ENCODE data around the gene HNRNPC. TPM values are rescaled to one million over a fixed set of nuclear protein-coding genes. Genes with fewer than 3 reads are reported as not detected.

Gene HNRNPC
- total and polyA plus RNA-seq, 9 of the 15 experiments (the other 6 are each of a cell fraction or from before 2014, with no cell fraction given) = 679 to 1,557 (median 1,191) TPM

DNA sequence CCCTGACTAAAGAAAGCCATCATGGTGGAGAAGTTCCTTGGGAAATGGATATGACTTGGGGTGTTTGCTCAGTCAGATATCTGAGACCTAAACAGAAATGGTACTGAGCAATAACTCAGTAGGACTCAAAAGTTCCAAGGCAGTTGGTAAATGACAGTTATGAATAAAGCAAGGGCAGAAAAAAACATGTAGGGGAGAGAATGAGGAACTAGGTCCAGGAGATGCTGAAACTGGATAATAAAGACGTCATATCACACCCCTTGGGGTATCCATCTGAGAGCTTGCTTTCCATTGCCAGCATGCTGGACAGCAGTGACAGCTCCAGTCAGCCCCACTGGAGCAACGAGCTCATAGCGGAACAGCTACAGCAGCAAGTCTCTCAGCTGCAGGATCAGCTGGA lies 48.2 kb upstream of the HNRNPC start (continued):
- no peak for TF ChIP-seq SRSF3 (IDR thresholded peaks at IDR 0.05; ENCODE audit: insufficient read depth, low read length)
- TF ChIP-seq, protein P1, sequence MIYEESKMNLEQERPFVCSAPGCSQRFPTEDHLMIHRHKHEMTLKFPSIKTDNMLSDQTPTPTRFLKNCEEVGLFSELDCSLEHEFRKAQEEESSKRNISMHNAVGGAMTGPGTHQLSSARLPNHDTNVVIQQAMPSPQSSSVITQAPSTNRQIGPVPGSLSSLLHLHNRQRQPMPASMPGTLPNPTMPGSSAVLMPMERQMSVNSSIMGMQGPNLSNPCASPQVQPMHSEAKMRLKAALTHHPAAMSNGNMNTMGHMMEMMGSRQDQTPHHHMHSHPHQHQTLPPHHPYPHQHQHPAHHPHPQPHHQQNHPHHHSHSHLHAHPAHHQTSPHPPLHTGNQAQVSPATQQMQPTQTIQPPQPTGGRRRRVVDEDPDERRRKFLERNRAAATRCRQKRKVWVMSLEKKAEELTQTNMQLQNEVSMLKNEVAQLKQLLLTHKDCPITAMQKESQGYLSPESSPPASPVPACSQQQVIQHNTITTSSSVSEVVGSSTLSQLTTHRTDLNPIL (CRISPR knock-in tag; IDR thresholded peaks at IDR 0.05) = no peak

DNA sequence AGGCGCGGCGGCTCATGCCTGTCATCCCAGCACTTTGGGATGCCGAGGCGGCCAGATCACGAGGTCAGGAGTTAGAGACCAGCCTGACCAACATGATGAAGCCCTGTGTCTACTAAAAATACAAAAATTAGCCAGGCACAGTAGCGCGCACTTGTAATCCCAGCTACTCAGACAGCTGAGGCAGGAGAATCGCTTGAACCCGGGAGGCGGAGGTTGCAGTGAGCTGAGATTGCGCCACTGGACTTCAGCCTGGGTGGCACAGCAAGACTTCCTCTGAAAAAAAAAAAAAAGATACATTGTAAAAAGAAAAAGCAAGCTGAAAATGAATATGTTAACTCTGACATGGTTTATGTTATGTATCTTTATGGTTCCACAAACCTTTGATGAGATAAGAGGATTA lies 44.3 kb upstream of the HNRNPC start:
- Histone ChIP-seq H3K27me3 (ENCODE audit: control insufficient read depth in 2 of 2, insufficient read depth in 2 of 2, low read length in 2 of 2) (no peaks in the 10 kb centered on the region), H2AFZ (ENCODE audit: low read depth, low read length) (no peak overlapping the region), H3K9me3 (replicated peaks; ENCODE audit: control insufficient read depth, insufficient read depth, low read depth, low read length) (no peaks in the 10 kb centered on the region), H3K9me1 (ENCODE audit: control insufficient read depth, insufficient read depth, low read length) (no peaks in the 10 kb centered on the region), H3K36me3 (ENCODE audit: control insufficient read depth, insufficient read depth, low read length) (no peaks in the 10 kb centered on the region), H3K4me3 (no peak overlapping the region), H4K20me1 (replicated peaks; ENCODE audit: control insufficient read depth, insufficient read depth, low read length) (no peaks in the 10 kb centered on the region), H3K79me2 (ENCODE audit: control insufficient read depth, insufficient read depth, low read length) (no peaks in the 10 kb centered on the region), H3K4me2 (ENCODE audit: insufficient read depth, low read length) (no peak overlapping the region), H3K9ac (ENCODE audit: insufficient read depth in 1 of 2, low read depth in 2 of 2, low read length in 2 of 2) (no peak overlapping the region; a peak in 1 of 4 replicates), H3K27ac (ENCODE audit: extremely low read depth, low read depth, low read length) (no peak overlapping the region), H3K4me1 (replicated peaks in 1 of 2; ENCODE audit: control insufficient read depth in 2 of 2, insufficient read depth in 2 of 2, low read length in 2 of 2) (peaks cover 0 to 7% of the 10 kb centered on the region in 2 experiments; a peak in 3 of 5 replicates)
- ATAC-seq (no peak), DNase-seq (ENCODE audit: extremely low read depth in 1 of 4, low spot score in 3 of 4) (no peak), FAIRE-seq (no peak)
- ChIA-PET CTCF (ENCODE audit: low intra/inter-chr PET ratio) (no interaction called here), POLR2A (interaction anchor here (0.6 kb wide), 1 partner anchor 1914 kb away, joined by 6 read pairs; no protein-coding TSS in a partner anchor)
- WGBS (ENCODE audit: insufficient coverage, low coverage, missing lambda C conversion rate) = 66% methylated on average over 12 of the region's 12 CpGs
- intact Hi-C loops (cut with micrococcal nuclease) = no loop called here
- TF ChIP-seq, protein P2, sequence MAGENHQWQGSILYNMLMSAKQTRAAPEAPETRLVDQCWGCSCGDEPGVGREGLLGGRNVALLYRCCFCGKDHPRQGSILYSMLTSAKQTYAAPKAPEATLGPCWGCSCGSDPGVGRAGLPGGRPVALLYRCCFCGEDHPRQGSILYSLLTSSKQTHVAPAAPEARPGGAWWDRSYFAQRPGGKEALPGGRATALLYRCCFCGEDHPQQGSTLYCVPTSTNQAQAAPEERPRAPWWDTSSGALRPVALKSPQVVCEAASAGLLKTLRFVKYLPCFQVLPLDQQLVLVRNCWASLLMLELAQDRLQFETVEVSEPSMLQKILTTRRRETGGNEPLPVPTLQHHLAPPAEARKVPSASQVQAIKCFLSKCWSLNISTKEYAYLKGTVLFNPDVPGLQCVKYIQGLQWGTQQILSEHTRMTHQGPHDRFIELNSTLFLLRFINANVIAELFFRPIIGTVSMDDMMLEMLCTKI (IDR thresholded peaks at IDR 0.05; ENCODE audit: partially characterized antibody) = no peak
- TF ChIP-seq CEBPG (CRISPR knock-in tag; IDR thresholded peaks at IDR 0.05) (no peak), CEBPG (tag; conservative IDR thresholded peaks at IDR 0.05 in 1 of 2, IDR thresholded peaks at IDR 0.05 in 1 of 2) (no peak), ZNF707 (CRISPR knock-in tag; conservative IDR thresholded peaks at IDR 0.05) (no peak), NCOA2 (IDR thresholded peaks at IDR 0.05; ENCODE audit: partially characterized antibody in 2 of 2) (no peak), FOXA3 (CRISPR knock-in tag; conservative IDR thresholded peaks at IDR 0.05 in 1 of 2, IDR thresholded peaks at IDR 0.05 in 1 of 2) (no peak), TBP (optimal IDR thresholded peaks at IDR 0.05; ENCODE audit: low read depth, low read length) (no peak), THRAP3 (IDR thresholded peaks at IDR 0.05; ENCODE audit: borderline replicate concordance) (no peak), ZNF561 (CRISPR knock-in tag; conservative IDR thresholded peaks at IDR 0.05) (no peak), BMI1 (IDR thresholded peaks at IDR 0.05; ENCODE audit: low read length) (no peak), FOXK1 (CRISPR knock-in tag; IDR thresholded peaks at IDR 0.05; ENCODE audit: borderline replicate concordance) (no peak), KLF13 (tag; IDR thresholded peaks at IDR 0.05; ENCODE audit: borderline replicate concordance, low read depth) (no peak)
- TF ChIP-seq, protein P3, sequence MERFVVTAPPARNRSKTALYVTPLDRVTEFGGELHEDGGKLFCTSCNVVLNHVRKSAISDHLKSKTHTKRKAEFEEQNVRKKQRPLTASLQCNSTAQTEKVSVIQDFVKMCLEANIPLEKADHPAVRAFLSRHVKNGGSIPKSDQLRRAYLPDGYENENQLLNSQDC (CRISPR knock-in tag; IDR thresholded peaks at IDR 0.05) = no peak
- in situ Hi-C loops (cut with MboI) = no loop called here
- no TSS peak for BruUV-seq (replicated peaks)
